ENCODE measurements around the gene GDPD2. TPM values are rescaled to one million over a fixed set of nuclear protein-coding genes. Genes with fewer than 3 reads are reported as not detected.

The GDPD2 gene
- total and polyA plus RNA-seq, 2 donors from 2014 or later: 2.5 to 7.0 TPM

- peak in 1 of 5 donors; percentile 27 for DNase-seq
- intact Hi-C loops (cut with DNase I): no loop called here
- H3K4me1 ChIP-seq (ENCODE audit: control insufficient read depth in 2 of 3, insufficient read depth in 2 of 3, low read depth in 1 of 3, low read length in 3 of 3): peaks cover 0 to 25% (median 14%) of the 10 kb centered on the region in 3 donors
- no peak for TF ChIP-seq CTCF (IDR thresholded peaks at IDR 0.05; ENCODE audit: borderline replicate concordance, extremely low read depth, insufficient read depth)
- H3K9me3 ChIP-seq (ENCODE audit: control insufficient read depth in 2 of 3, insufficient read depth in 1 of 3, low read length in 3 of 3): no peaks in the 10 kb centered on the region
- peak overlapping the region in 1 of 3 donors; percentile 41 for H3K9ac ChIP-seq (ENCODE audit: low read length in 3 of 3)
- no peaks in the 10 kb centered on the region for H3K36me3 ChIP-seq (ENCODE audit: control insufficient read depth in 2 of 3, insufficient read depth in 3 of 3, low read length in 3 of 3)
- no peak for FAIRE-seq
- peak overlapping the region in 1 of 2 donors; percentile 39 for H3K27ac ChIP-seq (ENCODE audit: low read depth in 2 of 2, low read length in 2 of 2)
- no peaks in the 10 kb centered on the region for H3K27me3 ChIP-seq (ENCODE audit: control insufficient read depth, insufficient read depth, low read length)
- no peak overlapping the region for H3K4me3 ChIP-seq (ENCODE audit: low read length in 3 of 3)
These were observed 56.3 kb downstream of the GDPD2 start for GRCh38 chrX:70479247-70479921.

GRCh38 chrX:70479922-70480659, 57.0 kb downstream of the GDPD2 start:
- FAIRE-seq: no peak
- no peak for DNase-seq
- Histone ChIP-seq H3K4me1 (ENCODE audit: control insufficient read depth in 2 of 3, insufficient read depth in 2 of 3, low read depth in 1 of 3, low read length in 3 of 3) (peaks cover 0 to 25% (median 14%) of the 10 kb centered on the region in 3 donors), H3K9ac (ENCODE audit: low read length in 3 of 3) (peak overlapping the region in 1 of 3 donors; percentile 41), H3K9me3 (ENCODE audit: control insufficient read depth in 2 of 3, insufficient read depth in 1 of 3, low read length in 3 of 3) (no peaks in the 10 kb centered on the region), H3K4me3 (ENCODE audit: low read length in 3 of 3) (no peak overlapping the region), H3K36me3 (ENCODE audit: control insufficient read depth in 2 of 3, insufficient read depth in 3 of 3, low read length in 3 of 3) (no peaks in the 10 kb centered on the region), H3K27me3 (ENCODE audit: control insufficient read depth, insufficient read depth, low read length) (no peaks in the 10 kb centered on the region), H3K27ac (ENCODE audit: low read depth in 2 of 2, low read length in 2 of 2) (peak overlapping the region in 1 of 2 donors; percentile 39)
- intact Hi-C loops (cut with DNase I): no loop called here
- TF ChIP-seq CTCF (IDR thresholded peaks at IDR 0.05; ENCODE audit: borderline replicate concordance, extremely low read depth, insufficient read depth): no peak

GRCh38 chrX:70480660-70481018, 57.5 kb downstream of the GDPD2 start:
- DNase-seq: no peak
- H3K9ac ChIP-seq (ENCODE audit: low read length in 3 of 3): no peak overlapping the region
- no peaks in the 10 kb centered on the region for H3K27me3 ChIP-seq (ENCODE audit: control insufficient read depth, insufficient read depth, low read length)
- no peaks in the 10 kb centered on the region for H3K36me3 ChIP-seq (ENCODE audit: control insufficient read depth in 2 of 3, insufficient read depth in 3 of 3, low read length in 3 of 3)
- intact Hi-C loops (cut with DNase I): no loop called here
- no peak for FAIRE-seq
- no peak overlapping the region for H3K4me3 ChIP-seq (ENCODE audit: low read length in 3 of 3)
- H3K9me3 ChIP-seq (ENCODE audit: control insufficient read depth in 2 of 3, insufficient read depth in 1 of 3, low read length in 3 of 3): no peaks in the 10 kb centered on the region
- TF ChIP-seq CTCF (IDR thresholded peaks at IDR 0.05; ENCODE audit: borderline replicate concordance, extremely low read depth, insufficient read depth): no peak
- peak overlapping the region; percentile 32 to 39 for H3K27ac ChIP-seq (ENCODE audit: low read depth in 2 of 2, low read length in 2 of 2)
- peaks cover 0 to 25% (median 14%) of the 10 kb centered on the region in 3 donors for H3K4me1 ChIP-seq (ENCODE audit: control insufficient read depth in 2 of 3, insufficient read depth in 2 of 3, low read depth in 1 of 3, low read length in 3 of 3)

Measured in kidney (tissue), 14 donors.